ENCODE measurements around the gene PRMT5.
"Not testable (repeated sequence)": the region's sequence is repeated elsewhere in the genome, so short reads cannot be mapped to it uniquely, and the experiment has no call there.

Gene PRMT5

GRCh38 chr14:22929104-22929960 lies at the start of gene PRMT5:
PRMT5 (minus strand) TSS chr14:22929376; CDS start chr14:22929361, 15 bp downstream.
- peak; percentile 95 for DNase-seq

- no peak for DNase-seq
Measured at GRCh38 chr14:22978487-22978837, 49.3 kb upstream of the PRMT5 start.

GRCh38 chr14:22977684-22978486 lies 48.7 kb upstream of the PRMT5 start:
- DNase-seq: no peak

- DNase-seq: no peak
Measured at GRCh38 chr14:22977434-22977683, 48.2 kb upstream of the PRMT5 start.

- no peak for DNase-seq
Measured at GRCh38 chr14:22976620-22977433, 47.7 kb upstream of the PRMT5 start.

GRCh38 chr14:22974530-22975313 lies 45.5 kb upstream of the PRMT5 start:
- DNase-seq: no peak

GRCh38 chr14:22973217-22974032 lies 44.2 kb upstream of the PRMT5 start:
- no peak for DNase-seq

GRCh38 chr14:22972313-22972930 lies 43.2 kb upstream of the PRMT5 start:
- DNase-seq: no peak

GRCh38 chr14:22971152-22971551 lies 42.0 kb upstream of the PRMT5 start:
- no peak for DNase-seq

- no peak for DNase-seq
Measured at GRCh38 chr14:22966783-22967269, 37.6 kb upstream of the PRMT5 start.

- not testable (repeated sequence) for DNase-seq
Measured at GRCh38 chr14:22965916-22966782, 37.0 kb upstream of the PRMT5 start.

- no peak for DNase-seq
Measured at GRCh38 chr14:22962061-22962676, 33.0 kb upstream of the PRMT5 start.

- DNase-seq: no peak
Measured at GRCh38 chr14:22955702-22956569, 26.8 kb upstream of the PRMT5 start.

GRCh38 chr14:22952418-22952817 lies 23.2 kb upstream of the PRMT5 start:
- DNase-seq: no peak

- DNase-seq: not testable (repeated sequence)
Measured at GRCh38 chr14:22951795-22952194, 22.6 kb upstream of the PRMT5 start.

GRCh38 chr14:22945642-22946041 lies 16.5 kb upstream of the PRMT5 start:
- DNase-seq: no peak

GRCh38 chr14:22939684-22940083 lies 10.5 kb upstream of the PRMT5 start:
- DNase-seq: no peak

- DNase-seq: no peak
Measured at GRCh38 chr14:22935156-22935555, 6.0 kb upstream of the PRMT5 start.

- DNase-seq: no peak
Measured at GRCh38 chr14:22932146-22932545, 3.0 kb upstream of the PRMT5 start.
